HepG2 (cell line): ENCODE data around the gene IL36A. TPM values are rescaled to one million over a fixed set of nuclear protein-coding genes. Genes with fewer than 3 reads are reported as not detected.

Source experiments
- ATAC-seq: fragments of 200-7000 bp; cut with Tn5 transposase; 3 replicates; pipeline ENCODE4 v1.9.1; 2020; ENCODE audit warnings: mild to moderate bottlenecking, moderate library complexity
- Bru-seq: library from RNA; stranded (reverse); fragments of 400-500 nt; gene quantifications from one replicate; lab custom pipeline; 2021; lab: Mats Ljungman, UMichigan
- BruChase-seq, 2 experiments: library from RNA; stranded (reverse); fragments of 400-500 nt; gene quantifications; one replicate each; lab custom pipeline; 2021; lab: Mats Ljungman, UMichigan
- BruUV-seq: library from RNA; stranded (reverse); fragments of 400-500 nt; replicated peaks from 2 replicates; lab custom pipeline; 2021; lab: Mats Ljungman, UMichigan
- CTCF ChIA-PET: fragments of 300-600 bp; formaldehyde crosslinking; extraction: SDS; loops from one replicate; lab custom pipeline; 2021; ENCODE audit warnings: low total read pairs, inconsistent platforms, low intra/inter-chr PET ratio; lab: Yijun Ruan, JAX
- POLR2A ChIA-PET: fragments of 350-600 bp; sonication (Branson Sonifier 250); formaldehyde crosslinking; loops from one replicate; lab custom pipeline; 2020; ENCODE audit warnings: antibody characterized with exemption, inconsistent platforms; lab: Yijun Ruan, JAX
- DNase-seq: peaks from one replicate; pipeline ENCODE4 v3.0.0-alpha.2; 2015; ENCODE audit warnings: low spot score
- FAIRE-seq: peaks from 3 replicates; lab custom pipeline; 2011; peaks lifted over from hg19 to GRCh38; lab: Jason Lieb, UNC
- H2AFZ ChIP-seq: one replicate; pipeline ENCODE4 v1.6.1; 2011; ENCODE audit warnings: low read length, inconsistent platforms
- H3K27ac ChIP-seq: fragments of 300-600 bp; 3 replicates; pipeline ENCODE4 v1.8.0; 2011; ENCODE audit warnings: mixed run types, mild to moderate bottlenecking, mixed read lengths, low read length, inconsistent platforms; ENCODE audit not compliant: insufficient read depth; ENCODE audit errors: extremely low read length
- H3K27me3 ChIP-seq, 2 experiments: fragments of 200-600 bp in 1 of 2; 2 replicates in 1 of 2; 3 replicates in 1 of 2; pipeline versions ENCODE4 v1.6.0 to v1.8.0; 2011; ENCODE audit warnings: low read length in 2 of 2, mild to moderate bottlenecking in 2 of 2, moderate library complexity in 2 of 2, inconsistent platforms in 1 of 2; ENCODE audit not compliant: insufficient read depth in 2 of 2, control insufficient read depth in 1 of 2
- H3K36me3 ChIP-seq, 2 experiments: fragments of 200-600 bp in 1 of 2; replicated peaks in 1 of 2; 2 replicates in 1 of 2; 3 replicates in 1 of 2; pipeline versions ENCODE4 v1.5.1 to v1.8.0; 2011; ENCODE audit warnings: low read length in 2 of 2, inconsistent platforms in 1 of 2; ENCODE audit not compliant: insufficient read depth in 2 of 2, control insufficient read depth in 1 of 2
- H3K4me1 ChIP-seq: 2 replicates; pipeline ENCODE4 v1.5.1; 2012; ENCODE audit warnings: low read length, inconsistent platforms; ENCODE audit not compliant: insufficient read depth
- H3K4me2 ChIP-seq: 2 replicates; pipeline ENCODE4 v1.6.0; 2011; ENCODE audit warnings: low read depth, low read length, inconsistent platforms
- H3K4me3 ChIP-seq, 3 experiments: fragments of 200-600 bp in 1 of 3; sonication (generic), shearing (Covaris generic) in 1 of 3; replicated peaks in 1 of 3; 2 replicates each; pipeline ENCODE4 v1.5.1; 2011 to 2016; ENCODE audit warnings: low read length in 3 of 3, inconsistent platforms in 2 of 3, low read depth in 2 of 3, mild to moderate bottlenecking in 2 of 3, control low read depth in 1 of 3, mixed read lengths in 1 of 3; ENCODE audit not compliant: insufficient read depth in 1 of 3
- H3K79me2 ChIP-seq: one replicate; pipeline ENCODE4 v1.6.1; 2011; ENCODE audit warnings: low read length, inconsistent platforms; ENCODE audit not compliant: insufficient read depth
- H3K9ac ChIP-seq: 2 replicates; pipeline ENCODE4 v1.6.0; 2011; ENCODE audit warnings: mild to moderate bottlenecking, low read depth, low read length, inconsistent platforms; ENCODE audit not compliant: insufficient read depth
- H3K9me3 ChIP-seq: 2 replicates; pipeline ENCODE4 v1.5.1; 2012; ENCODE audit warnings: mild to moderate bottlenecking, low read length
- H4K20me1 ChIP-seq: 2 replicates; pipeline ENCODE4 v1.6.0; 2011; ENCODE audit warnings: inconsistent platforms, mild to moderate bottlenecking, low read length, moderate library complexity; ENCODE audit not compliant: insufficient read depth
- FOXJ3 ChIP-seq: sonication (generic); formaldehyde crosslinking; IDR thresholded peaks from 2 replicates; pipeline ENCODE4 v1.4.0; 2020; ENCODE audit warnings: missing genetic modification reagents, mild to moderate bottlenecking, borderline replicate concordance
- GABPA ChIP-seq, 2 experiments: IDR thresholded peaks; 2 replicates each; pipeline ENCODE4 v1.6.1; 2011 to 2016; ENCODE audit warnings: low read depth in 2 of 2, low read length in 1 of 2, missing biosample characterization in 1 of 2, missing genetic modification characterization in 1 of 2
- KAT7 ChIP-seq: IDR thresholded peaks from 2 replicates; pipeline ENCODE4 v1.6.1; 2018; ENCODE audit warnings: borderline replicate concordance, missing compliant biosample characterization
- PHF21A ChIP-seq: sonication (generic); formaldehyde crosslinking; IDR thresholded peaks from 2 replicates; pipeline ENCODE4 v1.5.0; 2020; ENCODE audit warnings: mild to moderate bottlenecking, missing genetic modification reagents
- SRF ChIP-seq: IDR thresholded peaks from 2 replicates; pipeline ENCODE4 v1.6.1; 2011; ENCODE audit warnings: mild to moderate bottlenecking, low read depth, low read length, moderate library complexity
- TOPORS ChIP-seq: sonication (generic); formaldehyde crosslinking; IDR thresholded peaks from 2 replicates; pipeline ENCODE4 v1.8.0; 2023; ENCODE audit warnings: mild to moderate bottlenecking, missing genetic modification reagents
- ZNF124 ChIP-seq: sonication (generic); formaldehyde crosslinking; IDR thresholded peaks from 2 replicates; pipeline ENCODE4 v1.4.0; 2020; ENCODE audit warnings: missing genetic modification reagents
- ZNF549 ChIP-seq: sonication (generic); formaldehyde crosslinking; IDR thresholded peaks from 2 replicates; pipeline ENCODE4 v1.5.0; 2020; ENCODE audit warnings: missing genetic modification reagents
- ZNF569 ChIP-seq: sonication (generic); formaldehyde crosslinking; IDR thresholded peaks from 2 replicates; pipeline ENCODE4 v1.5.0; 2020; ENCODE audit warnings: mild to moderate bottlenecking, missing genetic modification reagents, moderate library complexity, borderline replicate concordance
- WGBS: methylation state at CpG from one replicate; pipeline ENCODE4 v1.1.6; 2017; ENCODE audit warnings: low lambda C conversion rate; 5-methylcytosine and 5-hydroxymethylcytosine counted together
- in situ Hi-C: cut with HindIII; loops from 2 replicates; pipeline ENCODE4 v1.10.0; 2017; ENCODE audit warnings: low pct_unique_long_range_greater_than_20kb; ENCODE audit not compliant: extremely low pct_ligation_motif_present
- intact Hi-C: fragments of 100-400 bp; cut with micrococcal nuclease; formaldehyde crosslinking; loops from one replicate; pipeline ENCODE4 v1.10.0; 2022; ENCODE audit not compliant: unreplicated experiment
- long read RNA-seq, 2 experiments: library from RNA in 1 of 2; library from polyadenylated mRNA in 1 of 2; stranded (forward) in 1 of 2; unstranded in 1 of 2; transcript quantifications; one replicate each; pipeline ENCODE4 v2.0.0, GENCODE V29; 2019 to 2022
- polyA minus RNA-seq, 3 experiments: library from RNA; depleted of rRNA, polyadenylated mRNA; stranded (reverse); fragments of >200 nt; gene quantifications; 2 replicates each; pipeline ENCODE4 v1.2.3, GENCODE V29; 2011; ENCODE audit warnings: low replicate concordance in 1 of 3
- polyA plus RNA-seq, 8 experiments: library from polyadenylated mRNA; depleted of rRNA in 3 of 8; stranded (reverse) in 7 of 8; unstranded in 1 of 8; fragments of >200 nt; fragmentation: Illumina TruSeq in 4 of 8; extraction: Trizol in 4 of 8; gene quantifications; 2 replicates each; pipeline versions ENCODE4 v1.2.1 to v1.2.3, GENCODE V29; 2011 to 2016; ENCODE audit warnings: low read depth in 4 of 8, missing spikeins in 1 of 8, mixed read lengths in 1 of 8; ENCODE audit not compliant: insufficient read depth in 1 of 8
- total RNA-seq, 5 experiments: library from RNA; depleted of rRNA; stranded (reverse); fragments of >200 nt; fragmentation: Illumina TruSeq; extraction: Trizol; gene quantifications; 2 replicates each; pipeline ENCODE4 v1.2.3, GENCODE V29; 2016; ENCODE audit warnings: low read depth in 1 of 5
- TF ChIP-seq, protein P1 (sequence below): IDR thresholded peaks from 2 replicates; pipeline ENCODE4 v1.6.1; 2016; ENCODE audit warnings: low read depth
- TF ChIP-seq, protein P2 (sequence below): sonication (generic); formaldehyde crosslinking; IDR thresholded peaks from 2 replicates; pipeline ENCODE4 v1.4.0; 2020; ENCODE audit warnings: missing genetic modification reagents; ENCODE audit errors: not compliant biosample characterization

The IL36A gene, protein sequence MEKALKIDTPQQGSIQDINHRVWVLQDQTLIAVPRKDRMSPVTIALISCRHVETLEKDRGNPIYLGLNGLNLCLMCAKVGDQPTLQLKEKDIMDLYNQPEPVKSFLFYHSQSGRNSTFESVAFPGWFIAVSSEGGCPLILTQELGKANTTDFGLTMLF
- total RNA-seq (2016; rRNA removed; fragmentation: Illumina TruSeq; extraction: Trizol) (not detected in 2 replicates), polyA plus RNA-seq (2011; rRNA removed) (not detected in 2 replicates), polyA minus RNA-seq (2011; rRNA and poly(A)+ RNA removed; ENCODE audit: low replicate concordance) (not detected in 2 replicates), Bru-seq, nascent RNA (not detected), BruChase-seq, experiment 1, labeled RNA remaining after a 6-hour chase (not detected), BruChase-seq, experiment 2, labeled RNA remaining after a 2-hour chase (not detected)
- not detected in 2 replicates for total RNA-seq (2016; cell fraction: cytosol; rRNA removed; fragmentation: Illumina TruSeq; extraction: Trizol; ENCODE audit: low read depth)
- not detected in 2 replicates for total RNA-seq (2016; cell fraction: insoluble cytoplasmic fraction; rRNA removed; fragmentation: Illumina TruSeq; extraction: Trizol)
- total RNA-seq (2016; cell fraction: membrane; rRNA removed; fragmentation: Illumina TruSeq; extraction: Trizol) = not detected in 2 replicates
- not detected in 2 replicates for total RNA-seq (2016; cell fraction: nucleus; rRNA removed; fragmentation: Illumina TruSeq; extraction: Trizol)
- polyA plus RNA-seq (2011; cell fraction: cytosol; rRNA removed) = not detected in 2 replicates
- not detected in 2 replicates for polyA plus RNA-seq (2011; cell fraction: nucleus; rRNA removed)
- polyA plus RNA-seq (2012) = not detected in 2 replicates
- not detected in 2 replicates for polyA plus RNA-seq (2016; cell fraction: cytosol; fragmentation: Illumina TruSeq; extraction: Trizol; ENCODE audit: low read depth)
- polyA plus RNA-seq (2016; cell fraction: insoluble cytoplasmic fraction; fragmentation: Illumina TruSeq; extraction: Trizol; ENCODE audit: low read depth) = not detected in 2 replicates
- polyA plus RNA-seq (2016; cell fraction: membrane; fragmentation: Illumina TruSeq; extraction: Trizol; ENCODE audit: low read depth) = not detected in 2 replicates
- polyA plus RNA-seq (2016; cell fraction: nucleus; fragmentation: Illumina TruSeq; extraction: Trizol; ENCODE audit: insufficient read depth, low read depth) = not detected in 2 replicates
- polyA minus RNA-seq (2011; cell fraction: cytosol; rRNA and poly(A)+ RNA removed) = not detected in 2 replicates
- polyA minus RNA-seq (2011; cell fraction: nucleus; rRNA and poly(A)+ RNA removed) = not detected in 2 replicates
- long read RNA-seq, experiment 1 = 0 reads
- long read RNA-seq, experiment 2 = 0 reads

DNA sequence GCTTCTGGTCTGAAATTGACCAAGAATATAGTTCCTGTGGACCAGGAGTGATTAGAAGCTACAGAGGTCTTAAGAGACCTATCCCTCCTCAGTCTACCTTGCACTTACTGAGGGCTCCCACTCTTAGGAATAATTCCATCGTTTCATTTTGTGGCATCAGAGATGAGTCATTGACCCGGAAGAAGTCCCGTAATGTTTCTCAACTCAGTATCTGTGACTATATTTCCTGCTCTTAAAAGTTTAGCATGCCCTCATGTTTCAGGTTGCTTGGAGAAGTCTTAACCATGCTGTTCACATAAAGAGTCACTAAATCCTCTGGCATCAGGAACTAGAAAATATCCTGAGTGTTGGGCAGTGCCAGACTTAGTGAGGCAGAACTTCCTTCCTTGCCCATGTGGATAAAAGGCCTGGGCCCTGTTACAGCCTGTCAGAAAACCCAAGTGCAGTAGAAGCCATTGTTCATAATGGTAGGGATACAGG lies at the start of gene IL36A:
IL36A (plus strand) TSS at position 430 of the 480 bp plus-strand sequence. CDS start 413 bp downstream, outside the sequence.
- no peaks in the 10 kb centered on the region for H4K20me1 ChIP-seq
- H3K36me3 ChIP-seq = no peaks in the 10 kb centered on the region
- ATAC-seq = no peak
- BruUV-seq = no TSS peak
- peaks cover 16% of the 10 kb centered on the region for H3K9me3 ChIP-seq
- intact Hi-C loops = no loop called here
- no peaks in the 10 kb centered on the region for H3K4me1 ChIP-seq
- 46% methylated on average over 3 of the region's 3 CpGs for WGBS
- in situ Hi-C loops = no loop called here
- H3K79me2 ChIP-seq = no peaks in the 10 kb centered on the region
- no peak within 1 kb of the TSS for H3K4me3 ChIP-seq
- H3K27me3 ChIP-seq = peaks cover 3 to 9% of the 10 kb centered on the region in 2 experiments
- ChIA-PET CTCF (no interaction called here), POLR2A (no interaction called here)
- DNase-seq = no peak
- H3K9ac ChIP-seq = no peak within 1 kb of the TSS
- H3K4me2 ChIP-seq = no peak within 1 kb of the TSS
- no peak for FAIRE-seq
- H3K27ac ChIP-seq = no peak within 1 kb of the TSS
- H2AFZ ChIP-seq = no peak within 1 kb of the TSS
- no peak for TF ChIP-seq GABPA (IDR thresholded peaks at IDR 0.05; ENCODE audit: low read depth, low read length)
- TF ChIP-seq GABPA (CRISPR knock-in tag; IDR thresholded peaks at IDR 0.05; ENCODE audit: low read depth) = 0 out of 2 replicates have a peak, but pooled peaks have one; percentile 10
- no peak for TF ChIP-seq ZNF549

- in situ Hi-C loops (no loop called here), intact Hi-C loops (no loop called here)
- ChIA-PET CTCF (no interaction called here), POLR2A (no interaction called here)
- Histone ChIP-seq H3K27ac (no peak overlapping the region), H3K4me2 (no peak overlapping the region), H3K4me3 (no peak overlapping the region), H3K9me3 (no peaks in the 10 kb centered on the region), H4K20me1 (no peaks in the 10 kb centered on the region), H3K9ac (no peak overlapping the region), H2AFZ (no peak overlapping the region), H3K36me3 (no peaks in the 10 kb centered on the region), H3K79me2 (no peaks in the 10 kb centered on the region), H3K4me1 (no peaks in the 10 kb centered on the region), H3K27me3 (peaks cover 0 to 21% of the 10 kb centered on the region in 2 experiments; a peak in 4 of 5 replicates)
- no peak for ATAC-seq
- no peak for DNase-seq
- BruUV-seq = no TSS peak
- WGBS = 61% methylated on average over 3 of the region's 3 CpGs
- FAIRE-seq = no peak
- TF ChIP-seq KAT7 (CRISPR knock-in tag) = no peak
- TF ChIP-seq, protein P1, sequence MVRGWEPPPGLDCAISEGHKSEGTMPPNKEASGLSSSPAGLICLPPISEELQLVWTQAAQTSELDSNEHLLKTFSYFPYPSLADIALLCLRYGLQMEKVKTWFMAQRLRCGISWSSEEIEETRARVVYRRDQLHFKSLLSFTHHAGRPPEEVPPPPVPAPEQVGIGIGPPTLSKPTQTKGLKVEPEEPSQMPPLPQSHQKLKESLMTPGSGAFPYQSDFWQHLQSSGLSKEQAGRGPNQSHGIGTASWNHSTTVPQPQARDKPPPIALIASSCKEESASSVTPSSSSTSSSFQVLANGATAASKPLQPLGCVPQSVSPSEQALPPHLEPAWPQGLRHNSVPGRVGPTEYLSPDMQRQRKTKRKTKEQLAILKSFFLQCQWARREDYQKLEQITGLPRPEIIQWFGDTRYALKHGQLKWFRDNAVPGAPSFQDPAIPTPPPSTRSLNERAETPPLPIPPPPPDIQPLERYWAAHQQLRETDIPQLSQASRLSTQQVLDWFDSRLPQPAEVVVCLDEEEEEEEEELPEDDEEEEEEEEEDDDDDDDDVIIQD (CRISPR knock-in tag) = no peak
- TF ChIP-seq FOXJ3 = no peak
- TF ChIP-seq ZNF124 (CRISPR knock-in tag) = no peak
- TF ChIP-seq SRF = no peak
- TF ChIP-seq TOPORS = no peak
- TF ChIP-seq PHF21A (CRISPR knock-in tag) = no peak
- TF ChIP-seq ZNF569 (CRISPR knock-in tag) = no peak
- TF ChIP-seq, protein P2, sequence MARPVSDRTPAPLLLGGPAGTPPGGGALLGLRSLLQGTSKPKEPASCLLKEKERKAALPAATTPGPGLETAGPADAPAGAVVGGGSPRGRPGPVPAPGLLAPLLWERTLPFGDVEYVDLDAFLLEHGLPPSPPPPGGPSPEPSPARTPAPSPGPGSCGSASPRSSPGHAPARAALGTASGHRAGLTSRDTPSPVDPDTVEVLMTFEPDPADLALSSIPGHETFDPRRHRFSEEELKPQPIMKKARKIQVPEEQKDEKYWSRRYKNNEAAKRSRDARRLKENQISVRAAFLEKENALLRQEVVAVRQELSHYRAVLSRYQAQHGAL (CRISPR knock-in tag) = no peak
Measured at GRCh38 chr2:112957511-112957910, 47.7 kb upstream of the IL36A start.
